Measurements from ENCODE around the gene JDP2. TPM values are rescaled to one million over a fixed set of nuclear protein-coding genes. Genes with fewer than 3 reads are reported as not detected.

JDP2 gene
- total RNA-seq, 1 experiment from 2014 or later, result 23.3 TPM

- TF ChIP-seq ATF1 (CRISPR knock-in tag; IDR thresholded peaks at IDR 0.05) (no peak), SP1 (CRISPR knock-in tag; conservative IDR thresholded peaks at IDR 0.05) (no peak), CTCF (IDR thresholded peaks at IDR 0.05) (no peak), IRF2 (CRISPR knock-in tag; IDR thresholded peaks at IDR 0.05; ENCODE audit: borderline replicate concordance, low read depth) (no peak), PREB (CRISPR knock-in tag; IDR thresholded peaks at IDR 0.05; ENCODE audit: borderline replicate concordance) (no peak), TCF7 (CRISPR knock-in tag; IDR thresholded peaks at IDR 0.05; ENCODE audit: low read depth) (no peak), GTF2I (CRISPR knock-in tag; conservative IDR thresholded peaks at IDR 0.05) (no peak), ZNF263 (CRISPR knock-in tag; IDR thresholded peaks at IDR 0.05; ENCODE audit: low read depth) (no peak), HMGXB4 (CRISPR knock-in tag; IDR thresholded peaks at IDR 0.05) (no peak)
Measured at GRCh38 chr14:75469606-75470237, 41.9 kb downstream of the JDP2 start (continued).

- Mint-ChIP-seq H3K27me3 (ENCODE audit: low read depth) (no peaks in the 10 kb centered on the region; the same call in 1 of the 2 replicates), H3K9me3 (no peaks in the 10 kb centered on the region), H3K4me3 (no peak overlapping the region), H3K36me3 (peaks cover 15% of the 10 kb centered on the region), H3K27ac (no peak overlapping the region; the same call in 1 of the 2 replicates), H3K4me1 (0 out of 2 replicates have a peak, but pooled peaks cover 2% of the 10 kb centered on the region)
- POLR2A ChIA-PET, result no interaction called here
- TF ChIP-seq CTCF (IDR thresholded peaks at IDR 0.05), result no peak
- TF ChIP-seq MYBL2 (CRISPR knock-in tag; IDR thresholded peaks at IDR 0.05), result no peak
- TF ChIP-seq ZNF416 (CRISPR knock-in tag; IDR thresholded peaks at IDR 0.05), result no peak
- no peak for TF ChIP-seq MXD4 (CRISPR knock-in tag; IDR thresholded peaks at IDR 0.05; ENCODE audit: borderline replicate concordance)
- no peak for TF ChIP-seq ATF3 (CRISPR knock-in tag; conservative IDR thresholded peaks at IDR 0.05)
- no peak for TF ChIP-seq ZNF138 (CRISPR knock-in tag; conservative IDR thresholded peaks at IDR 0.05)
- TF ChIP-seq SMAD4 (CRISPR knock-in tag; IDR thresholded peaks at IDR 0.05), result no peak
- no peak for TF ChIP-seq CBFB (CRISPR knock-in tag; IDR thresholded peaks at IDR 0.05; ENCODE audit: low read depth)
- no peak for TF ChIP-seq ZNF423 (CRISPR knock-in tag; IDR thresholded peaks at IDR 0.05)
- TF ChIP-seq ATF6 (CRISPR knock-in tag; IDR thresholded peaks at IDR 0.05), result no peak
- CTCF ChIA-PET, result no interaction called here
- no peak for DNase-seq (ENCODE audit: low spot score)
- ATAC-seq, result no peak
Measured at GRCh38 chr14:75470238-75470797, 42.5 kb downstream of the JDP2 start.
